ENCODE measurements around the gene ZSCAN32.

ZSCAN32 gene

GRCh38 chr16:3356118-3356517 lies 44.7 kb downstream of the ZSCAN32 start:
- peak; percentile 20 for DNase-seq

GRCh38 chr16:3355589-3355988 lies 45.2 kb downstream of the ZSCAN32 start, which contains the start of gene OR2C1:
Gene OR2C1, plus strand, starts transcription at chr16:3355889. Its CDS starts 52 bp downstream, at chr16:3355941.
- no peak for DNase-seq

GRCh38 chr16:3349175-3349574 lies 51.6 kb downstream of the ZSCAN32 start:
- DNase-seq: no peak

GRCh38 chr16:3348547-3349167 lies 52.1 kb downstream of the ZSCAN32 start:
- DNase-seq: no peak

GRCh38 chr16:3347586-3347985 lies 53.2 kb downstream of the ZSCAN32 start:
- DNase-seq: no peak

- no peak for DNase-seq
Observed at GRCh38 chr16:3346041-3346440, 54.8 kb downstream of the ZSCAN32 start.
